TTC549 (cell line): ENCODE data around the gene MAPK7.

ENCODE experiments used
- FAIRE-seq: peaks from 2 replicates; lab custom pipeline; 2012; peaks lifted over from hg19 to GRCh38; lab: Jason Lieb, UNC

MAPK7 gene

DNA sequence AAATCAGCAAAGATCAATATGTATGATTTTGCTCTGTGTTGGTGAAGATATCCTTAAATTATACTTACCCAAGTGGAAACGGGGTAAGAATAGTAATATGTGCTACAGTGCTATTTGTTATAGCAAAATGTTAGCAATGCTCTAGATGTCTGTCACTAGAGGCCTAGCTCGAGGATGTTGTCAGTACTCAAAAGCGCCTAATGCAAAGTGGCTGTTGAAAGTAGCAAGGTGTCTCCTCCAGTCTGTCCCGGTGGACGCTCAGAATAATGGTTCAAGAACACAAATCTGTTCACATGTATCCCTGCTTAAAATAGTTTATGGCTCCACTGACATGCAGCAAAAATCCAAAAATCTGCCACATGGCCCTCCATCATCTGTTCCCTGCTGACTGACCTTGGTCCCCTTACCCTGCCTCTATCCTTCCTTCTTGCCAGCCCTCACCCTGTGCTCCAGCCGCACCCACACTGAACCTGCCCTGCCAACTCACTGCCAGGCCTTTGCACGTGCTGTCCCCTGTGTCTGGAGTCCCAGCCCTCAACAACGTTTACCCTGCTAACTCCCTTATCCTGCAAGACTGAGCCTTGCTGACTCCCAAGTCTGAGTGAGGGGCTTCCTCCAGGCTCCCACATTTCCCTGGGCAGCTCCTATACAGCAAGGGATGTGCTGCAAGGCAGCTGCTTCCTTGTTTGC lies 23.2 kb downstream of the MAPK7 start:
- no peak for FAIRE-seq

DNA sequence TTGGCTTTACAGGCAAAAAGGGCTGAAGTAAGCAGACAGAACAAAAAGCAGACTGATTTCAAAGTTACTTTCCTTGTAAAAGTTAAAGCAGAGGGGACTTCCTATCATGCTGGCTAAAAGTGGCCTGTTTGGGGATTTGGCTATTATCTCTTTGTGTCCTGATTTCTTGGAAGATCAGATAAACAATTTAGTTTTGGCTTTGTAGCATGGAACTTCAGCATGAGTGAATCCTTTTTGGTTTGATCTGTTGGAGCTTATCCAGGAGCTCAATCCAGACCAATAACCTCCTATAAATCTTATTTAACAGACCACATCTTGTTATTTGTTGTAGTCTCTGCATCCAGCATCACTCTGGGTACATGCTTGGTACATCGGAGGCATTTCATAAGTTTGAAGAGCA lies 23.9 kb downstream of the MAPK7 start:
- no peak for FAIRE-seq

DNA sequence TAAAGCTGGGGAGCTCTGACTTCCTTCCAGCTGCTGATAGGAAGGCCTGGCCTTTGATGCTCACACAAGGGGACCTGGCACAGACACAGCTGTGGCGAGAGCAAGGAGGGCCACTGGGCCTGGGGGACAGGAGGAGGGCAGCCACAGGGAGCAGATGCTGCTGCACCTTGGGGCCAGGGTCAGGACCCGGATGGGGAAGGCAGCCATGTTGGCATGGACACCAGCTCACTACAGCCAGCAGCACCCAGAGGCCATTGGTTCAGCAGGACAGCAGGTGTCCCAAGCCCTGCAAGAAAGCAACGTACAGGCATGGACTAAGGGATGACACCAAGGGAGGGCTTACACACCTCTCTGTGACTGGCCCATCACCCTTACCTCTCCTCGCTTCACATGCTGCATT lies 24.7 kb downstream of the MAPK7 start:
- FAIRE-seq, result no peak

DNA sequence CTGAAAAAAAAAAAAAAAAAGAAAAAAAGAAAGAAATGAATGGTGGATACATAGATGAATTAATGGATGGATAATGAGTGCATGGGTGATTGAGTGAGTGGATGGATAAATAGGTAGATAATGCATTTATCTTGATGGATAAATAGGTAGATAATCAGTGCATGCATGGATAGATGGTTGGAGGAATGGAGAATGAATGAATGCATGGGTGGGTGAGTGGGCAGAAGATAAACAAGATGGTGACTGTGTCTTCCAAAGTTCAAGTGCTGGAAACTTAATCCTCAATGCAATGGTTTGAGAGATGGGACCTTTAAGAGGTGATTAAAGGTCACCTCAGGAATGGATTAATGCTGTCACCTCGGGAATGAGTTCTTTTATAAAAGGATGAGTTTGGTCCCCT lies 26.0 kb downstream of the MAPK7 start:
- no peak for FAIRE-seq

DNA sequence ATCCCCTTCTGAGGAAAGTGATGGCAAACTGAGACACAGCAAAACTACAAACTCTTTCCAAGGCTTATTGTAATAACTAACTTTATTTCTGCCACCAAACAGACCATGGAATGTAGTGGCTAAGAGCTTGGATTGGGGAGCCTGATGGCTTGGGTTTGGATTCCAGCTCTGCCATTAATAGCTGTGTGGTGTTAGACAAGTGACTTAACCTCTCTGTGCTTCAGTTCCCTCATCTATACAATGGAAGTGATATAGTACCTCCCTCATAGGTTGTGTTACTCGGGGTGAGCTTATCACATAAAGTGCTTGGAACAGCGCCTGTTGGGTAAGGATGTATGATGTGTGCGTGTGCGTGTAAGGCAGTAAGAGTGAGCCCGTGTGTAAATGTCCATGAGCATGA lies 26.8 kb downstream of the MAPK7 start:
- FAIRE-seq, result no peak

DNA sequence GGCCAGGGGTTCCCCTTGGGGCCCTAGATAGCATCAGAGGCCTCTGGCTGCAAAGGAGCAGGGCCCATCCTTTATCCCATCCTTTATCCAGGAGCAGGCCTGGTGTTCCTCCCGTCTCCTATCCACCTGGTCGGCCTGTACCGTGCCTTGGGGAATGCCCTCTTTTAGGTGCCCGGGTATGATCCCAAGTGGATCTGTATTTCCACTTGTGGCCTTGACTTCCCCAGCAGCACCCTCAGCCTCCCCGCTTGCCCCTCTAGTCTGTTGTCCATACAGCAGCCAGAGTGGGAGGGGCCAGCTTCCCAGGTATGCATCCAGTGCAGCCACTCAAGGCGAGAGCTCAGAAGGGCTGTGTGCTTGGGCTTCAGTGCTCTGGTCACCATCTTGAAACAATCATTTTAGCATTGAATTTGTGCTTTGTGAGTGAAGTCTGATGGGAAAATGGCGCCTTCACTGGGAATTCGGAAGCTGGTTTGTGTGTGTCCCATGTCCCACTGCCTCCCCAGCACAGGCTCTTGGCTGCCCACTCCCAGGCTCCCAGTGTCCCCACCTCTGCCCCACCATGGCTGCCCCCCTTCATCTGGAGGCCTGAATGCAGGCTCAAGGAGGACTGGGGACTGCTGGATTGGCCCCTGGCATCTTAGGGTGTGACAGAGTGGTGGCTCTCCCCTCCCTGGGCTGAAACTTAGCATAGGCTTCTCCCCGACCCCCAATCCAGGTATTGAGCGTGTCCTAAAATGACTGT lies 29.5 kb downstream of the MAPK7 start:
- no peak for FAIRE-seq

DNA sequence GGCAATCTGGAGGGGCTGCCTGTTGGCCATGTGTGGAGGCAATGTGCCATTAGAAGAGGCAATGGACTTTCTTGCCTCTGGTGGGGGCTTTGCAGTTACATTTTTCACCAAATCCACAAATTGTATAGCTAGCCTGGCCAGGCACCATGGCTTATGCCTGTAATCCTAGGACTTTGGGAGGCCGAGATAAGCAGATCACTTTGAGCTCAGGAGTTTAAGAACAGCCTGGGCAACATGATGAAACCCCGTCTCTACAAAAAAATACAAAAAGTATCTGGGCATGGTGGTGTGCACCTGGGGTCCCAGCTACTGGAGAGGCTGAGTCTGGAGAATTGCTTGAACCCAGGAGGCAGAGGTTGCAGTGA lies 30.0 kb downstream of the MAPK7 start:
- no peak for FAIRE-seq

DNA sequence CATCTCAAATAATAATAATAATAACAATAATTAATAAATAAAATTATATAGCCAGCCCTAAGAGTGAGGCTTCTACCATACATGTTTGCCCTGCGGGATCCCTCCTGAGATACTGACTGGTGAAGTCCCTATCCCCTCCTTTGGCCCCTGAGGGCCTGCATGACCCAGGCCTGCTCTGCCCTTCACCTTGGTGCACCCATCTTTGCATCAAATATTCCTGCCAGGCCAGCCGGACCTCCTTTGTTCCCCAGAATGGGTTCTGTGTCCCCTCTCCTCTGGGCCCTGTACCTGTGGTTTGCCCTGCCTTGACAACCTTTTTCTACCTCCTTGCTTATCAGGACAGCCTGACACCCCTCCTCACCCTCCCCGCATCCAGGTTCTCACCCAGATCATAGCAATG lies 30.8 kb downstream of the MAPK7 start:
- no peak for FAIRE-seq

DNA sequence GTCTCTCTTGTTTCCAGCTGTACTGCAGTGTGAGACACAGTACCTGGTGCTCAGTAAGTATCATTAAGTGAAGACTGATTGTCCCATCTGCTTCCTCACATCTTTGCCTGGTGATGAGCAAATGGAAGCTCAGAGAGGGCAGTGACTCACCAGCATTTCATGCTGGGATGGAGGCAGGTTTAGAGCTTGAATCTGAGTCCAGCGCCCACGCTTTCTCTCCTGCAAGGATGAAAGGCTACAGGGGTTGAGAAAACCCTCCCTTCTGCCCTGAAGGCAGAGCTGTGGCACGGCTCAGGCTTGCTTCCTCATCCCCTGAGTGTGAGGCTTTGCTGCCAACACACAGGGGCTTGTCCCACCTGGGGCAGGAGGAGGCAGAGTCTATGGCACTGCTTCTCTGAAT lies 31.2 kb downstream of the MAPK7 start:
- no peak for FAIRE-seq

DNA sequence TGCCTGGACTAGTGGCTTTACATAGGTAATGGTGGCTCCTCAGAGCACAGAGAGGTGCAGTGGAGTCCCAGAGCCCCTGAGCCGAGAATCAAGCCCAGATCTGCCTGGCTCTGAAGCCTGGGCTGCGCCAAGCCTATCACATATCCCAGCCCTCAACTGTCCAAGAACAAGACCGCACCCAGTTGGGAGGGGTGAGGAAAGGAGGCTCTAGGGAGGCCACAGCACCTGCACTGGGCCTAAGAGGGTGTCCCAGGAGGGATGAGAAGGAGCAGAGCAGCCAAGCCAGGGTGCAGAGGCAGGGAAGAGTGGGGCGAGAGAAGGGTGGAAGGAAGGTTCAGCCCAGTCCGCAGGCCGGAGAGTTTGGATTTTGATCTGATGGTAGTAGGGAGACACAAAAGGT lies 31.8 kb downstream of the MAPK7 start:
- no peak for FAIRE-seq

DNA sequence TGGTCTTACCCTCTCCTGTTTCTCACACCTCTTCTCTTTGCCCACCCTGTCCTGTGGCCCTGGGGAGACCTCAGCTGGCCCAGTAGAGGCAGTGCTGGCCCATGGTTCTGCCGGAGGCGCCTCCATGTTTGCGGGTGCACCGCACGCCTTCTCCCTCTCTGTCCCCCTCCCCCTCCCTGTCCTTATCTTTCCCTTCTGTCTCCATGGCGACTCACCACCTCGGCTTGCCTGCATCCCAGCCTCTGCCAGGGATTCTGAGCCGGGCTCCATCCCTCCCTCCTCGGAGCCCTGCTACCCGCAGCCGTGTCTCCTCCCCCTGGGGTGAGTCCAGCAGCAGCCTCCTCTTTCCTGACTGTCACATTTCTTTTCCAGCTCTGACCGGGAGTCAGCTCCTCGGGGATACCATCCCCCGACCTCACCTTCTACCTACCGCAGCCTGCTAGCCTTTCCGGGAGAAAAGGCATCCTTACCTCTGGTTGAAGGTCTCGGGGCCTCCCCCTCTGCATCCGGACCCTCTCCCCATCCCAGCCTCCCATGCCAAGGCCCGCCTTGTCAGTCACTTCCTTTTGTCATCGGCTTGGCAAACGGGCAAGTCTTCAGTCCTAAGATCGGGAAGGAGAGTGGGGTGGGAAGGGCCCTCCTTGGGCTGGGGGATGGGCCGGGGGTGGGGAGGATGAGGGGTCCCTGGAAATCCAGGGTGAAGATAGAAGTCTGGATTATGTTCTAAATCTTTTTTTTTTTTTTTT lies 32.8 kb downstream of the MAPK7 start, which contains the start of gene RNF112:
TSS of gene RNF112 (plus strand) at position 358 of the 746 bp plus-strand sequence. CDS start at position 535, 177 bp downstream.
- no peak for FAIRE-seq

DNA sequence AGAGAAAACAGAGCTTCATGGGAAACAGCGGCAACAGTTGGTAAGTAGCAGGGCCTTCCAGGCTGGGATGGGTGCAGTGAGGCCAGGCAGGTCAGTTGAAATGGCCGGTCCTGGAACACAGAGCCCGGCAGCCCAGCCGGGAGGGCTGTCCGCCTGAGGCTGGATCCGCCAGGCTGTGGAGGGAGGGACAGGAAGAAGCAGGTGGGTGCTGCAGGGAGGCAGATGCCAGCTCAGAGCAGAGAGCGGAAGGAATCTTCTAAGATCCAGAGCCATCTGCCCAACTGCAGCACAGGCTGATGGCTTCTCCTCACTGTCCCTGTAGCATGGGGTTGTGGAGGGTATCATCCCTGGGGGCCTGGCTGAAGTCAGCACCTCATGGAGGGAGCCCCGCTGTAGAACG lies 33.3 kb downstream of the MAPK7 start:
- no peak for FAIRE-seq

DNA sequence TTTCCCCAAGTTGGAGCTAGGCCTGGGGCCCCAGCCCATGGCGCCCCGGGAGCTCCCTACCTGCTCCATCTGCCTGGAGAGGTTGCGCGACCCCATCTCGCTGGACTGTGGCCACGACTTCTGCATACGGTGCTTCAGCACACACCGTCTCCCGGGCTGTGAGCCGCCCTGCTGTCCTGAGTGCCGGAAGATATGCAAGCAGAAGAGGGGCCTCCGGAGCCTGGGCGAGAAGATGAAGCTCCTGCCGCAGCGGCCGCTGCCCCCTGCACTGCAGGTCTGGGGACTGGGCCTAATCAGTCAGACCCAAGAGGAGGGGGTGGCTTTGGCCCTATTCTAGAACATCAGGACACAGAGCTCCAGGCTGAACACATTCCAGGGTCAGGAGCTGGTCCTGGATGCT lies 34.2 kb downstream of the MAPK7 start:
- FAIRE-seq, result no peak

DNA sequence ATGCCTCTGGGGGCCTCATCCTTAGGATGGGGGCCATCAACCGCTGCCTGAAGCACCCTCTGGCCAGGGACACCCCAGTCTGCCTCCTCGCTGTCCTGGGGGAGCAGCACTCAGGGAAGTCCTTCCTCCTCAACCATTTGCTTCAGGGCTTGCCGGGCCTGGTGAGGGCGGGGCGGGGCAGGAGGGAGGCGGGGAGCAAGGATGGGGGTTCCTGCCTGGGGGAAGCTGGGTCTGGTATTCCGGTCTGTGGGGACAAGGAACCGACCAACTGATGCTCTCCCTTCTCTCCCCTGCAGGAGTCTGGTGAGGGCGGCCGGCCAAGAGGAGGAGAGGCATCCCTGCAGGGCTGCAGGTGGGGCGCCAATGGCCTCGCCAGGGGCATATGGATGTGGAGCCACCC lies 34.7 kb downstream of the MAPK7 start:
- no peak for FAIRE-seq

DNA sequence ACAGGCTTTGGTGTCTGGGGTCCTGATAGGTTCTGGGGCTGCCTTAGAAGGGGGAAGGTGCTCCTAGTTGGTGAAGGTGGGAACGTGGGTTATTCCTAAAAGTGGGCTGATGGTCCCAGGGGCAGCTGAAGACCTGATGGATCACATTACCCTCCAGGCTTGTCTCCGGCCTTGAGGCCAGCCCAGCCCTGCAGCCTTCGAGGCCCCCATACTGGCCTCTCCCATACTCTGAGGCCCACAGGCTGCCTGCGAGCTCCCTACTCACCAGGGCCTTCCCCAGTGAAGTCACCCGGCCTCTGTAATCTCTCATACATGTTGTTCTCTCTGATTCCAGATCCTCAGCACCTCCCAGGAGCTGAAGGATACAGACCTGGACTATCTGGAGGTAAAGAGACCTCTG lies 35.5 kb downstream of the MAPK7 start:
- no peak for FAIRE-seq

DNA sequence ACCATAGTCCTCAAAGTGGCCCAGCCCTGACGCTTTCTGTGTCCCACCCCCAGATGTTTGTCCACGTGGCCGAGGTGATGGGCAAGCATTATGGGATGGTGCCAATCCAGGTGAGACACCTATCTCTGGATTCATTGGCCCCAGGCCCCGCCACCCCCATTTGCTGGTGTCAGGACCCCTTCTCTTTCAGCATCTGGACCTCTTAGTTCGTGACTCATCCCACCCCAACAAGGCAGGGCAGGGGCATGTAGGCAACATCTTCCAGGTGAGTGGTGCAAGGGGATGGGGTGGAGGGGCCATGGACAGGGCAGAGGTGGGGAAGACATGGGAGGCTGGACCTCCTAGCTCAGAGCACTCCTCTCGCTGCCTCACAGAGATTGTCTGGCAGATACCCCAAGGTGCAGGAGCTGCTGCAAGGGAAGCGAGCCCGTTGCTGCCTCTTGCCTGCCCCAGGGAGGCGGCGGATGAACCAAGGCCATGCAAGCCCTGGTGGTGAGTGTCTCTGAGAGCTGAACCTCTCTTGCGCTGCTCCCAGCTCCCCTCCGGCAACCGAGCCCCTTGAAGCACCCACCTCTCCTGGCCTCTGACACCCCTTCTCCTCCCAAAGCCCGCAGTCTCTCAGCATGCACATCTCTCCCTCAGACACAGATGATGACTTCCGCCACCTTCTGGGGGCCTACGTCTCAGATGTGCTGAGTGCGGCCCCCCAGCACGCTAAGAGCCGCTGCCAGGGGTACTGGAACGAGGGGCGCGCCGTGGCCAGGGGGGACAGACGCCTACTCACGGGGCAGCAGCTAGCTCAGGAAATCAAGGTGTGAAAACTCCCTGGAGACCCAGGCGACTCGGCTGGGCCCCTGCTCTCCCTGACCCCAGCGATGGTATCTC lies 36.3 kb downstream of the MAPK7 start:
- FAIRE-seq, result no peak

DNA sequence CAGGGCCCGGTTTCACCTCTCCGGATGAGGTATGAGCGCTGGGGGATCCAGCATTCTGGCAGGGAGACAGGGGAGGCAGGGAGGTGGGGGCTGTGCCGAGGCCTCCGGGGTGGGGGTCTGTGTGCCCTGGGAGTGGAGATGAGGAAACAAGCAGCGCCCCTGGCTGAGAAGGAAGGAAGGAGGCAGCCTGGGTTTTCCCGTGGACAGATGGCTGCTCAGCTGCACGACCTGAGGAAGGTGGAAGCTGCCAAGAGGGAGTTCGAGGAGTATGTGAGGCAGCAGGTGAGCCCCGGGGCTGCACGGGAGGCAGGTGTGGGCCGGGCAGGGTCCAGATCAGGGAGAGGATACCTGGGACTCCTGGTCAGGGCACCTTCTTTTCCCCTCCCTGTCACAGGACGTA lies 37.0 kb downstream of the MAPK7 start:
- FAIRE-seq, result no peak

DNA sequence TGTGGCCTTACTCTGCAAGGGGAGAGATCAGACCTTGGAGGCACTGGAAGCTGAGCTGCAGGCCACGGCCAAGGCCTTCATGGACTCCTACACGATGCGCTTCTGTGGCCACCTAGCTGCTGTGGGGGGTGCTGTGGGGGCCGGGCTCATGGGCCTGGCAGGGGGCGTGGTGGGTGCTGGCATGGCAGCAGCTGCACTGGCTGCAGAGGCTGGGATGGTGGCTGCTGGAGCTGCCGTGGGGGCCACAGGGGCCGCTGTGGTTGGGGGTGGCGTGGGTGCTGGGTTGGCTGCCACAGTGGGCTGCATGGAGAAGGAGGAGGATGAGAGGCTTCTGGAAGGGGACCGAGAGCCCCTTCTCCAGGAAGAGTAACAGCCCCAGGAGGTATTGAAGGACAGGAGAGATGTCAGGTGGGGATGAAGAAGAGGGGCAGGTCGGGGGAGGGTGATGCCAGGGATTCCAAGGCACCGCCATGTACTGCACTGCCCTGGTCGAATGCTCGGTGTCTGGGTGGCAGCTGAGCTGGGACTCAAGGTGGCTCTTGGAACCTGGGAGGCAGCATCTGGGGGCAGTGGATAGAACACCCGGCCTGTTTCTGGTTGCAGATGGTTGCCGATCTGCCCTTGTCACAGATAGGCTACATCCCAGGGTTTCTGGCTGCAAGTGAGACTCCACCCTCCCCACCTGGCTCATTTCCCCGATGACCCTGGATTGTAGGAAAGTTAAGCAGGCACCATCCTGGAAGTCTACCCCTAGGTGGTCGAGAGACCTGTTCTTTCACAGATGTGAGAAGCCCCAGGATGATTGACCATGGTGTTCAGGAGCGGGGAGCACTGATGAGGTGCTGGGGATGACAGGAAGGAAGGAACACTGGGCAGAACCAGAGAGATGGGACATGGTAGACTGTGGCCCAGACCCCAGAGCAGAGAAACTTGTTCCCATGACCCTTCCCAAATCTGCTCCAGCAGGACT lies 37.8 kb downstream of the MAPK7 start:
- FAIRE-seq, result no peak

DNA sequence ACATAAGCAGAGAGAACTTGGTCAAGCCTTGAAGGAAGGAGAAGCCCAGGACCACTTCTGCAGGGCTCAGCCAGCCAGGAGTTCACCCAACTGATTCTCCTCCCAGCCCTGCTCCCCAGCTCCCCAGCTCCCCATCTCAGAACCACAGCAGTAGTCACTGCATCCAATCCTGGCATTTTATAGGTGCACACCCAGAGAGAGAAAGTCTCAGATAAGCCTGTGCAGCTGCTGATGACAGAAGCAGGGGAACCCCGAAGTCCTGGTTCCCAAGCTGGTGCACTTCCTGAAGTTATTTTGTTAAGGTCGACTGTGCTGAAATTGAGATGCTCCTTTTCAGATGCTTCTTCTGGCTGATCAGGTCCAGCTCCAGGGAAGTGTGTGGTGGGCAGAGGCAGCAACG lies 39.3 kb downstream of the MAPK7 start:
- no peak for FAIRE-seq

DNA sequence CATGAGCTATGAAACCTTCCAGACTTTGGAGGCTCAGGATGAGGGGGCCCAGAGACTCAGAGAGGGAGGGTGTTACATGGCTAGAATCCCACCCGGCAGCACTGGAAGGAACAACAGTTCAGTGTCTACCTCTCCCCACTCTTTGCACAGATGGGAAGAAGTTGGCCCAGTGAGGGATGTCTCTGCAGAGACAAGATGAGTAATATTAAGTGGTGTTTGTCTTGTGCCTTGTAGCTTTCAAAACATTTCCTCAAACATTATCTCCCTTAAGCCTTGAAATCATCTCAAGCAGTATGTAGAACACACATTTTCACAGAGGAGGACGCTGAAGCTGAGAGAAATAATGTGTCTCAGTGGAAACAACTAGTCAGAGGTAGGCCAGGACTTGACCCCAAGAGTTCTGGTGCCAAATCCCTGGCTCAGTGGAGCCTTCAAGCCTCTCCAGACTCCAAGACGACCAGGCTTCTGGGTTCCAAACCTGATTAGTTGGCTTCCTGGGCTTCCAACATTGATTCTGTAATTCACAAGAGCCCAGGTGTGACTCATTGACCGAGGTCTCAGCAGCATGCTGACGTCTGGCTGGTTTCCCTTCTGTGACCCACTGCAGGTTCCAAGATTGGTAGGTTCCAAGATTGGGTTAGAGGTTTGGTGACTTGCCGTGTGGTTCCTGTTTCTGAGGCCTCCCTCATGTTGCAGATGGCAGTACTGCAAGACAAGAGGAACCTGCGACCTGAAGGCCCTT lies 40.1 kb downstream of the MAPK7 start:
- no peak for FAIRE-seq
